Anterior cingulate cortex (tissue), 58 donors: ENCODE results near the gene RAB18.
"Not testable (repeated sequence)": the region's sequence is repeated elsewhere in the genome, so short reads cannot be mapped to it uniquely, and the experiment has no call there.

Experiments
- DNase-seq, 58 donors: peaks; one replicate each; lab custom pipeline; 2025; lab: John Stamatoyannopoulos, UW

The RAB18 gene

GRCh38 chr10:27541796-27542729 is 38.0 kb downstream of the RAB18 start:
- DNase-seq, result no peak

GRCh38 chr10:27542812-27543211 is 38.7 kb downstream of the RAB18 start:
- DNase-seq, result no peak

- no peak for DNase-seq
Measured at GRCh38 chr10:27547047-27547446, 42.9 kb downstream of the RAB18 start.

GRCh38 chr10:27547482-27547881 is 43.4 kb downstream of the RAB18 start:
- no peak for DNase-seq

GRCh38 chr10:27550823-27551222 is 46.7 kb downstream of the RAB18 start:
- DNase-seq, result no peak

- DNase-seq, result peak in 29 of 58 donors; percentile 0 to 47 (median 8)
Measured at GRCh38 chr10:27558612-27559020, 54.5 kb downstream of the RAB18 start.

GRCh38 chr10:27561334-27561733 is 57.2 kb downstream of the RAB18 start:
- DNase-seq, result no peak

- DNase-seq, result no peak
Measured at GRCh38 chr10:27564398-27564797, 60.3 kb downstream of the RAB18 start.

- DNase-seq, result no peak
Measured at GRCh38 chr10:27564880-27565279, 60.8 kb downstream of the RAB18 start.

- no peak for DNase-seq
Measured at GRCh38 chr10:27568196-27569175, 64.4 kb downstream of the RAB18 start.

GRCh38 chr10:27569946-27570345 is 65.8 kb downstream of the RAB18 start:
- no peak for DNase-seq

GRCh38 chr10:27577038-27577437 is 72.9 kb downstream of the RAB18 start:
- DNase-seq, result not testable (repeated sequence)

- no peak for DNase-seq
Measured at GRCh38 chr10:27578316-27578715, 74.2 kb downstream of the RAB18 start.

- DNase-seq, result no peak
Measured at GRCh38 chr10:27581225-27581624, 77.1 kb downstream of the RAB18 start.

- no peak for DNase-seq
Measured at GRCh38 chr10:27584302-27584701, 80.2 kb downstream of the RAB18 start.
